IMR-90 (cell line): ENCODE results near the gene ANKRD44. TPM values are rescaled to one million over a fixed set of nuclear protein-coding genes. Genes with fewer than 3 reads are reported as not detected.

Experiments used
- ATAC-seq: fragments of 200-7000 bp; cut with Tn5 transposase; 2 replicates; pipeline ENCODE4 v1.9.1; 2020; ENCODE audit warnings: low read depth, mild to moderate bottlenecking, moderate library complexity
- BruUV-seq: library from RNA; stranded (reverse); fragments of 400-500 nt; replicated peaks from 2 replicates; lab custom pipeline; 2021; lab: Mats Ljungman, UMichigan
- CTCF ChIA-PET: fragments of 300-600 bp; formaldehyde crosslinking; extraction: SDS; loops from one replicate; lab custom pipeline; 2021; ENCODE audit warnings: antibody characterized with exemption; lab: Yijun Ruan, JAX
- POLR2A ChIA-PET: fragments of 300-600 bp; sonication (Branson Sonifier 250); formaldehyde crosslinking; loops from one replicate; lab custom pipeline; 2022; ENCODE audit warnings: antibody characterized with exemption; ENCODE audit not compliant: unreplicated experiment; lab: Charles Lee
- DNase-seq: peaks from one replicate; pipeline ENCODE4 v3.0.0; 2013
- H2AFZ ChIP-seq: replicated peaks from 2 replicates; pipeline ENCODE3; 2013; ENCODE audit warnings: low read length, mild to moderate bottlenecking; ENCODE audit not compliant: poor library complexity
- H2AK5ac ChIP-seq: 2 replicates; pipeline ENCODE4 v1.6.1; 2013; ENCODE audit warnings: low read depth, low read length, inconsistent platforms
- H2AK9ac ChIP-seq: replicated peaks from 2 replicates; pipeline ENCODE3; 2013; ENCODE audit warnings: mild to moderate bottlenecking, low read depth, low read length, moderate library complexity; ENCODE audit not compliant: poor library complexity
- H2BK120ac ChIP-seq: 2 replicates; pipeline ENCODE4 v1.6.1; 2013; ENCODE audit warnings: low read depth, low read length, inconsistent platforms
- H2BK15ac ChIP-seq: 3 replicates; pipeline ENCODE4 v1.6.1; 2013; ENCODE audit warnings: low read depth, low read length, inconsistent platforms
- H2BK20ac ChIP-seq: 2 replicates; pipeline ENCODE4 v1.6.1; 2013; ENCODE audit warnings: low read depth, mild to moderate bottlenecking, inconsistent platforms, low read length, moderate library complexity
- H2BK5ac ChIP-seq: 2 replicates; pipeline ENCODE4 v1.6.1; 2013; ENCODE audit warnings: mild to moderate bottlenecking, low read depth, low read length, inconsistent platforms; ENCODE audit not compliant: poor library complexity, severe bottlenecking
- H3K14ac ChIP-seq: replicated peaks from 2 replicates; pipeline ENCODE4 v1.6.1; 2013; ENCODE audit warnings: low read depth, low read length, inconsistent platforms
- H3K18ac ChIP-seq: 2 replicates; pipeline ENCODE4 v1.6.1; 2013; ENCODE audit warnings: low read depth, low read length, control low read depth
- H3K23ac ChIP-seq: 2 replicates; pipeline ENCODE4 v1.6.1; 2013; ENCODE audit warnings: low read depth, low read length, inconsistent platforms
- H3K27ac ChIP-seq: 2 replicates; pipeline ENCODE4 v1.5.1; 2013; ENCODE audit warnings: mild to moderate bottlenecking, control low read depth, low read length; ENCODE audit not compliant: insufficient read depth
- H3K27me3 ChIP-seq: 2 replicates; pipeline ENCODE4 v1.6.1; 2013; ENCODE audit warnings: low read length; ENCODE audit not compliant: control insufficient read depth, insufficient read depth
- H3K36me3 ChIP-seq: 2 replicates; pipeline ENCODE4 v1.6.1; 2013; ENCODE audit warnings: low read length, mixed read lengths; ENCODE audit not compliant: control insufficient read depth, insufficient read depth
- H3K4ac ChIP-seq: 2 replicates; pipeline ENCODE4 v1.6.1; 2013; ENCODE audit warnings: low read depth, low read length, inconsistent platforms
- H3K4me1 ChIP-seq: 2 replicates; pipeline ENCODE4 v1.6.1; 2013; ENCODE audit warnings: low read length, mixed read lengths; ENCODE audit not compliant: control insufficient read depth, insufficient read depth
- H3K4me2 ChIP-seq: 2 replicates; pipeline ENCODE4 v1.6.1; 2013; ENCODE audit warnings: low read depth, mild to moderate bottlenecking, control low read depth, low read length, moderate library complexity
- H3K4me3 ChIP-seq: 2 replicates; pipeline ENCODE4 v1.5.1; 2013; ENCODE audit warnings: low read depth, mild to moderate bottlenecking, control low read depth, low read length, moderate library complexity; ENCODE audit not compliant: insufficient read depth
- H3K56ac ChIP-seq: 2 replicates; pipeline ENCODE4 v1.6.1; 2013; ENCODE audit warnings: low read length, inconsistent platforms; ENCODE audit not compliant: insufficient read depth; ENCODE audit errors: extremely low read depth
- H3K79me1 ChIP-seq, 2 experiments: 2 replicates each; pipeline ENCODE4 v1.6.1; 2013; ENCODE audit warnings: low read length in 2 of 2, inconsistent platforms in 1 of 2, low read depth in 1 of 2
- H3K9ac ChIP-seq: 2 replicates; pipeline ENCODE4 v1.6.1; 2013; ENCODE audit warnings: low read depth, low read length, control low read depth
- H3K9me1 ChIP-seq: 2 replicates; pipeline ENCODE4 v1.6.1; 2013; ENCODE audit warnings: low read length, inconsistent platforms; ENCODE audit not compliant: insufficient read depth
- H3K9me3 ChIP-seq: 2 replicates; pipeline ENCODE4 v1.6.1; 2013; ENCODE audit warnings: low read length; ENCODE audit not compliant: control insufficient read depth, insufficient read depth
- H4K20me1 ChIP-seq: 2 replicates; pipeline ENCODE4 v1.6.1; 2013; ENCODE audit warnings: low read length, inconsistent platforms; ENCODE audit not compliant: insufficient read depth
- H4K5ac ChIP-seq: 2 replicates; pipeline ENCODE4 v1.6.1; 2013; ENCODE audit warnings: mild to moderate bottlenecking, low read depth, low read length, control low read depth
- H4K8ac ChIP-seq, 2 experiments: 2 replicates each; pipeline ENCODE4 v1.6.1; 2013; ENCODE audit warnings: low read depth in 2 of 2, low read length in 2 of 2, control low read depth in 1 of 2, inconsistent platforms in 1 of 2
- H4K91ac ChIP-seq: 2 replicates; pipeline ENCODE4 v1.6.1; 2013; ENCODE audit warnings: low read depth, low read length, inconsistent platforms; ENCODE audit not compliant: insufficient read depth
- CEBPB ChIP-seq: IDR thresholded peaks from 2 replicates; pipeline ENCODE4 v1.6.1; 2012; ENCODE audit warnings: low read depth, low read length, improper control_type of control experiment
- CTCF ChIP-seq: conservative IDR thresholded peaks from 2 replicates; pipeline ENCODE4 v1.5.1; 2012; ENCODE audit warnings: mild to moderate bottlenecking, low read depth, low read length, improper control_type of control experiment
- FOS ChIP-seq: fragments of 150-350 bp; IDR thresholded peaks from 2 replicates; pipeline ENCODE4 v1.6.1; 2016; ENCODE audit warnings: low read depth, low read length
- MAZ ChIP-seq: IDR thresholded peaks from 2 replicates; pipeline ENCODE4 v1.6.1; 2012; ENCODE audit warnings: low read depth, mild to moderate bottlenecking, low read length, improper control_type of control experiment, moderate library complexity, borderline replicate concordance
- MXI1 ChIP-seq: IDR thresholded peaks from 2 replicates; pipeline ENCODE4 v1.6.1; 2012; ENCODE audit warnings: low read depth, mild to moderate bottlenecking, low read length, moderate library complexity, borderline replicate concordance
- RFX5 ChIP-seq: IDR thresholded peaks from 2 replicates; pipeline ENCODE4 v1.8.0; 2012; ENCODE audit warnings: low read depth, mild to moderate bottlenecking, low read length, moderate library complexity
- WGBS, 2 experiments: methylation state at CpG; one replicate each; pipeline versions ENCODE4 v1.1.5 to v1.1.7; 2013; ENCODE audit warnings: missing lambda C conversion rate in 2 of 2; ENCODE audit not compliant: insufficient read length in 1 of 2; ENCODE audit errors: extremely low coverage in 2 of 2; 5-methylcytosine and 5-hydroxymethylcytosine counted together
- dilution Hi-C: fragments of 300-500 bp; cut with HindIII; formaldehyde crosslinking; loops from one replicate; pipeline ENCODE4 v1.14.3; 2018; ENCODE audit warnings: low sequenced_read_pairs; ENCODE audit not compliant: unreplicated experiment
- in situ Hi-C: fragments of 300-500 bp; cut with MboI; formaldehyde crosslinking; loops from 3 replicates; pipeline ENCODE4 v1.14.3; 2019; ENCODE audit warnings: low sequenced_read_pairs, inconsistent platforms, mixed read lengths
- intact Hi-C: fragments of 100-400 bp; cut with micrococcal nuclease; formaldehyde crosslinking; loops from 2 replicates; pipeline ENCODE4 v1.10.0; 2022
- polyA plus RNA-seq, 3 experiments: library from polyadenylated mRNA; depleted of rRNA; stranded (reverse); fragments of >200 nt; gene quantifications; 2 replicates each; pipeline ENCODE4 v1.2.3, GENCODE V29; 2012; ENCODE audit warnings: low replicate concordance in 1 of 3
- total RNA-seq: library from RNA; depleted of rRNA; stranded (reverse); fragments of >200 nt; gene quantifications from 2 replicates; pipeline ENCODE4 v1.2.3, GENCODE V29; 2012

The ANKRD44 gene
- total and polyA plus RNA-seq, 2 of the 4 experiments (the other 2 are of a cell fraction) = 5.2 to 15.6 TPM

- POLR2A ChIA-PET = no interaction called here
- H3K9ac ChIP-seq = no peak overlapping the region
- no peak overlapping the region for H2BK120ac ChIP-seq
- no peak overlapping the region for H2AFZ ChIP-seq
- ATAC-seq (peak; percentile 82), DNase-seq (peak; percentile 88)
- H3K4ac ChIP-seq = no peak overlapping the region; the same call in 1 of the 2 replicates
- H3K9me3 ChIP-seq = no peaks in the 10 kb centered on the region
- H3K27me3 ChIP-seq = no peaks in the 10 kb centered on the region
- no peaks in the 10 kb centered on the region for H3K36me3 ChIP-seq
- no peaks in the 10 kb centered on the region; a peak in 1 of 4 replicates for H3K79me1 ChIP-seq
- no peak overlapping the region for H2AK5ac ChIP-seq
- no peak overlapping the region for H2BK5ac ChIP-seq
- H4K20me1 ChIP-seq = no peaks in the 10 kb centered on the region; the same call in 1 of the 2 replicates
- no peak overlapping the region for H4K91ac ChIP-seq
- no peak overlapping the region for H4K8ac ChIP-seq
- H3K18ac ChIP-seq = no peak overlapping the region
- peaks cover 3% of the 10 kb centered on the region for H3K4me1 ChIP-seq
- H3K9me1 ChIP-seq = peaks cover 3% of the 10 kb centered on the region; the same call in 1 of the 2 replicates
- no peak overlapping the region; the same call in 1 of the 2 replicates for H3K4me2 ChIP-seq
- no peak overlapping the region for H2AK9ac ChIP-seq
- no peak overlapping the region for H3K27ac ChIP-seq
- dilution Hi-C loops = no loop called here
- no peak overlapping the region for H3K56ac ChIP-seq
- no peak overlapping the region for H3K4me3 ChIP-seq
- CTCF ChIA-PET = interaction anchor here (0.9 kb wide), 1 partner anchor 21 kb away, joined by 3 read pairs; no protein-coding TSS in a partner anchor
- BruUV-seq = no TSS peak
- no peak for TF ChIP-seq MAZ
- no peak for TF ChIP-seq FOS
- no peak for TF ChIP-seq CTCF
- TF ChIP-seq MXI1 = no peak
- TF ChIP-seq CEBPB = peak; percentile 36; the same call in 1 of the 2 replicates
- TF ChIP-seq RFX5 = no peak
- H2BK20ac ChIP-seq = no peak overlapping the region
- H3K14ac ChIP-seq = no peak overlapping the region
- in situ Hi-C loops = no loop called here
- H3K23ac ChIP-seq = peak overlapping the region; percentile 1; the same call in 1 of the 2 replicates
- WGBS, 2 experiments = no CpG with 5 or more reads among the region's 4 CpGs
- intact Hi-C loops = no loop called here
- H2BK15ac ChIP-seq = no peak overlapping the region; the same call in 2 of the 3 replicates
- H4K5ac ChIP-seq = no peak overlapping the region
These were observed 80.8 kb downstream of the ANKRD44 start for GRCh38 chr2:197229509-197230443.
